Neural cell (in vitro differentiated cells): Measurements from ENCODE around the gene ADPRH.

Experiments used
- CTCF ChIP-seq: fragments of 450-650 bp; IDR thresholded peaks from 2 replicates; pipeline ENCODE4 v1.5.1; 2014; ENCODE audit warnings: antibody characterized with exemption, mild to moderate bottlenecking, moderate library complexity; ENCODE audit not compliant: poor library complexity, severe bottlenecking
- EZH2 ChIP-seq: fragments of 200-600, 300-800 bp; shearing (Covaris generic), sonication (generic); IDR thresholded peaks from 2 replicates; pipeline ENCODE4 v1.6.1; 2014; ENCODE audit warnings: antibody characterized with exemption, low read length, borderline replicate concordance, mild to moderate bottlenecking; ENCODE audit not compliant: insufficient read depth, poor library complexity, severe bottlenecking
- POLR2AphosphoS5 ChIP-seq: IDR thresholded peaks from 2 replicates; pipeline ENCODE4 v1.6.1; 2012
- REST ChIP-seq: IDR thresholded peaks from 2 replicates; pipeline ENCODE4 v1.6.1; 2012; ENCODE audit warnings: borderline replicate concordance
- TAF1 ChIP-seq: IDR thresholded peaks from 2 replicates; pipeline ENCODE4 v1.6.1; 2012; ENCODE audit warnings: low read depth

GRCh38 chr3:119628390-119628789, 49.1 kb downstream of the ADPRH start:
- TF ChIP-seq CTCF (no peak), EZH2 (no peak), TAF1 (no peak), REST (no peak), POLR2AphosphoS5 (no peak)
